Glomerular visceral epithelial cell (primary cell): ENCODE results near the gene REPIN1.

Experiments used
- DNase-seq: peaks from one replicate; pipeline ENCODE4 v3.0.0-alpha.2; 2016; ENCODE audit errors: extremely low spot score

REPIN1 gene

DNA sequence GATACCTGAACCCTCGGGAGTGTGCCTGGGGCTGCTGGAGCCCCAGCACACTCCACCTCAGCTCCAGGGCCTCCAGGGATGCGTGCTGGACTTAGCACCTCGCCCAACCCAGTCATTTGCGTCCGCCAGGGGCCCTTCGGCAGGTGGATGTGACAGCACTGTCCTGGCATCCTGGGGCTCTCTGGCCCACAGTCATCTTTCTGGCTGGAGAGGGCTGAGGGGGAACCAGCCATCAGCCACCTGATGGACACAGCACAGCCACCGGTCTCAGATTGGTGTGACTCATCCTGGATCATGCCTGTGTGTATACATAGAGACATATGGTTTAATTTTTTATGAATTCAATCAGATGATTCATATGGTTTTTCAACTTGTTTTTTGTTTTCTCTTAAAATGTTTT lies 21.6 kb downstream of the REPIN1 start:
- DNase-seq: peak; percentile 33

GRCh38 chr7:150393325-150393724 lies 24.7 kb downstream of the REPIN1 start:
- DNase-seq: no peak

GRCh38 chr7:150396426-150396825 lies 27.8 kb downstream of the REPIN1 start:
- no peak for DNase-seq

DNA sequence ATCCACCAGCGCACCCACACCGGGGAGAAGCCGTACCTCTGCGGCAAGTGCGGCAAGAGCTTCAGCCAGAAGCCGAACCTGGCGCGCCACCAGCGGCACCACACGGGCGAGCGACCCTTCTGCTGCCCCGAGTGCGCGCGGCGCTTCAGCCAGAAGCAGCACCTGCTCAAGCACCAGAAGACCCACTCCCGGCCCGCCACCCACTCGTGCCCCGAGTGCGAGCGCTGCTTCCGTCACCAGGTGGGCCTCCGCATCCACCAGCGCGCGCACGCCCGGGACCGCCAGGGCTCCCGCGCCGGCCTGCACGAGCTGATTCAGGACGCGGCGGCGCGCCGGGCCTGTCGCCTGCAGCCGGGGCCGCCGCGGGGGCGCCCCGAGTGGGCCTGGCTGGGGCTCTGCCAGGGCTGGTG lies 28.2 kb downstream of the REPIN1 start:
- DNase-seq: no peak

- DNase-seq: no peak
Observed at GRCh38 chr7:150397346-150398107, 28.9 kb downstream of the REPIN1 start.

DNA sequence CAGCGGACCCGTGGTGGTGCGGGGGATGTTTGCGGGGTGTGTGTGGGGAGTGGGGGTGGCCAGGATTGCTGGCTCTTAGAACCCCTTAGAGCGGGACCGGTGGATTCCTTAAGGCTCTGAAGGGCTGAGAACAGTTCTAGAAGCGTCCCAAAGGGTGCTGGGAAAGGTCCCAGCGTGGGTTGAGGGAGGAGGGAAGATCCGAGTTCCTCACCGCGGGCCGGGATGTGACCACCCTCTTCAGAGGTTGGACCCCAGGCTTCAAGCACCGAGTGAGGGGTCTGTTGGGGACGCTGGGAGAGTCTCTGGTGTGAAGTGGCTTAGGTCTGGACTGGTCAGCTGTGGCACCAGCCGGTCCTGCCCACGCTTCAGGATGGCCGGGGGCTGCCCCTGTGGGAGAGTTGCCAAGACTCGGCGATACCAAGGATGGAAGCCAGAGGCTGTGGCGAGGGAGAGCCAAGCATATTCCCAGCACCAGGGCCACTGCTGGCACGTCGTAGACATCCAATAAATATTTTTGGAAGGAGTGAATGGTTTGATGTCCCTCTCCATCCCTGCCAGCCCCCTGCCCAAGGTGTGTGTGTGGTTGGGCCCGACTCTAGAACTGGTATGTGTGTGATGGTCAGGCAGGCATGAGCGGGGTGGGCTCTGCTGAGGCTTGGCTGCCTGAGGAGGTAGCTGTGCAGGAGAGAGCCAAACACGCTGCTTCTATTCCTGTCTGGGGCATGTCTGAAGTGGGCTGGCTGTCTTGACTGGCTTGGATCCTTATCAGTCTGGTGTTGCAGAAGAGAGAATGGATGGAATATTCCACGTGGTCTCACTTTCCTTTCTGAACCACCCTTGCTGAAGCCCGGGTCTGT lies 29.7 kb downstream of the REPIN1 start:
- DNase-seq: no peak

GRCh38 chr7:150398965-150399320 lies 30.3 kb downstream of the REPIN1 start:
- DNase-seq: no peak

DNA sequence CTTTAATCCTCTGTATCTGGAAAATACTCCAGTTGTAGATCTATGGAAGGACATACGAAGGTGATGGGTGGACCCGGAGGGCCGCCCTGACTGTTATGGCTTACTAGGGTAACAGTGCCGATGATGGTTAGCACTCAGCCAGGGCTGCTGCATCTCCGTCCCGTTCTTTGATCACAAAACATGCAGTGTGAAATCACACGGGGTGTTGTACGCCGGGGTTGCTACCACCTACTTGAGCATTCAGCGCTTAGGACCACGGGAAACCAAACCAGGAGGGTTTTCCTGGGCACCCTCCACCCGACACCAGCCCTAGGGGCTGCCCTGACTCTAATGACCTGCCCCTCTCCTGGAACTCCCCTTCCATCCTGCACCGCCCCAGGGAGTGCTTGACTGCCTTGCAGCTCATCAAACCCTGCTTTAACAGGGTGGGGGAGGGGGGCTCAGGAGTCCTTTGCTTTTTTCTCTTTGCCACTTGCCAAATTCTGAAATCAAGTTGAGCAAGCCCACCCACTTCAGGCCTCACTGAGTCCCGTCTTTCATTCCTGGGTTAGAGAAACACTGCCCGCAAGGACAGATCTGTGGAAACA lies 30.9 kb downstream of the REPIN1 start:
- no peak for DNase-seq

- peak; percentile 72 for DNase-seq
Observed at GRCh38 chr7:150400008-150400787, 31.6 kb downstream of the REPIN1 start.

GRCh38 chr7:150400788-150401423 lies 32.3 kb downstream of the REPIN1 start:
- DNase-seq: no peak

- no peak for DNase-seq
Observed at GRCh38 chr7:150401424-150401790, 32.8 kb downstream of the REPIN1 start.

GRCh38 chr7:150401861-150402631 lies 33.4 kb downstream of the REPIN1 start:
- DNase-seq: no peak

DNA sequence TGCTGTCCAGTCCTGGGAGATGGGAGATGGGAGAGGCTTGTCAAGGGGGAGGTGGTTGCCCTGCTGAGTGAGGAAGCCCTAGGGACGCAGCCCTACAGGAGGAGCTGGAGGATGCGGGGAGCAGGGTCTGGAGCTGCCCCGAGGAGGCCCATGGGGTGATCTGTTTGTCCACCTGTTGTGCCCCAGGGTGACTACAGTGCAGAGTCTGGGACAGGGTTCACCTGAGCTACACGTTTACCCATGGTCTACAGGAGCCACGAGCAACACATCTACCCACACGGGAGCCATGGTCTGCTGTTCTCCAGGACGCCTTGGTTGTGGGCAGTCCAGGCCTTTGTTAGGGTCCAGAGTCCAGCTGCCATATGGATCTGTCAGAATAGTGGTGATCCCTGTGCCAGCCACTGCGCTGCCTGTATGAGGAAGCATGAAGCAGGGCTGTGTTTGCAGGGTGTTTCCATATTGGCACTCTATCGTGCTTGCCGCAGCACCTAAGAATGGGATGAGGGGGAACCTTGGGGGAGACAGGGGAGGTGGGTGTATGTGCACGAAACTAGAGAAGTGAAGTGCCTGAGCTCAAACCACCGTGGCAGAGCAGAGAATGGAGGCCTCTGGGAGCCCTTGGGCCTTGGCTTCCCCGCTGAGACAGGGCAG lies 34.2 kb downstream of the REPIN1 start:
- no peak for DNase-seq

DNA sequence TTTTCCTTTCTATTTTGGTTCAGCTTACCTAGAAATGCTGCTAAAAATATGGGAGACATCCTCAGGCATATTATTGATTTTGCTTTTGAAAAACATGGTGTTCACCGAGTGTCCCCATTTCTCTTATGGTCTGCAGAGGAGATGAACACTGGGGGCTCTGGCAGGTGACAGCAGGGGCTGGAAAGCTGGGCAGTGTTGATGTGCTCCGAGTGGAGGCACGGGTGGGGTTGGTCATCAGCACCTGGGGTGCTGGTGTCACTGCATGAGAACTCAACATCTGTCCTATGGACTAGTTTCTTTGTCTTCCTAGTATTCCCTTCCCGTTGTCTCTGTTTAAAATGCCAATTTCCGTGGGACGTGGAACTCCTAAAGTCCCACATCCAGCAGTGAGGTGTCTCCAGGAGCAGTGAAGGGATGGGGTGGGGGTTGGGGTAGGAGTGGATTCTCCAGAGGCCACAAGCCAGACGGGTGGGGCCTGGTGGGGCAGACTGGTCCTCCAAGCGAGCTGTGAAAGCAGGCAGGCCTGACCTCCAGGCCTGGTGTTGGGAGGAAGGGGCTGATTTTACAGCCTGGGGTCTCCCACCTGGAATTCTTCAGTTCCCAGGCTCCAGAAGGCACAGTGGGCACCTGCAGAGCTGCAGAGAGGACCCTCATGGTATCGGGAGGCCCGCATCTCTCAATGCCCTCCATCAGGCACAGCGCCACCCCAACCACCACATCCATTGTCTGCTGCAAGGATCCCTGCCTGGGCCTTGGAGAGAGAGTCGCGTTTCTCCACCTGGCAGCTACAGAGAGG lies 35.0 kb downstream of the REPIN1 start:
- DNase-seq: no peak

- DNase-seq: no peak
Observed at GRCh38 chr7:150404172-150404804, 35.7 kb downstream of the REPIN1 start.

GRCh38 chr7:150404805-150405583 lies 36.4 kb downstream of the REPIN1 start:
- DNase-seq: peak; percentile 78

DNA sequence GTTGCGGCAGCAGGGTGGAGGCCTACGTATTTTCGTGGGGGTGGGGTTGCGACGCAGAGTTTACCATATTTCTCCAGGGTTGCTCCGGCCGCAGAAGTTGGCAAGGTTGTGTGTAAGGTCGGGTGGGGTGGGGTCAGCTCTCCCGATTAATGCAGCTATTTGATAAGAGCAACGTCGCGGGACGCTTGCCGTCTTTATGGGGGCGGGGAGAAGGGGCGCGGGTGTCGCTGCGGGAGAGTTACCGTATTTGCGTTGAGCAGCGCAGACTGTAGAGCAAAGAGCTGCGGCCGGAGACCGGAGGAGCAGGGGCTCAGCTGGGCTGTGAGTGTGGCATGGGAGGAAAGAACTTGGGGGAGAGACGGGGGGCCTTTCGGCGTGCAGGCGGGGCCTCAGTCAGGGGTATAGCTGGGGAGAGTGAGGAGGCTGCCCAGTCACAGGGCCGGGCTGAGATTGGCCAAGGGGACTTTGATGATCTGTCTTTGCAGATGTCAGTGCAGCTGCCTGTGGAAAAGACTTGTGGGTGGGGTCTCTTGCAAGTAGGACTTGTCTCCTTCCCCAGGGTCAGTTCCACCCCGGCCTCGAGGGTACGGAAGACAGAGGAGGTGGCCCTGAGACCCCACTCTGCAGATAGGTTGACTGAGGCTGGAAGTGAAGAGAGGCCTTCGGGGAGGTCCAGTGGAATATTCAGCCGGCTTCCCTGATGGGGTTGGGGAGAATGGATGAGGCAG lies 37.1 kb downstream of the REPIN1 start:
- peak; percentile 22 for DNase-seq

GRCh38 chr7:150406312-150406566 lies 37.6 kb downstream of the REPIN1 start:
- no peak for DNase-seq
